GM23338 (cell line): ENCODE results near the gene SMU1. TPM values are rescaled to one million over a fixed set of nuclear protein-coding genes. Genes with fewer than 3 reads are reported as not detected.

Experiments
- ATAC-seq: fragments of 200-7000 bp; cut with Tn5 transposase; 3 replicates; pipeline ENCODE4 v1.9.1; 2020
- DNase-seq: peaks from one replicate; pipeline ENCODE4 v3.0.0-alpha.2; 2015; ENCODE audit warnings: low spot score
- H2AFZ ChIP-seq: fragments of 200-600 bp; sonication (generic); 2 replicates; pipeline ENCODE4 v1.8.0; 2016; ENCODE audit warnings: antibody characterized with exemption, mild to moderate bottlenecking, moderate library complexity
- H3F3A ChIP-seq: fragments of 200-600 bp; sonication (generic); replicated peaks from 2 replicates; pipeline ENCODE4 v1.8.0; 2017; ENCODE audit warnings: antibody characterized with exemption, mixed run types, low read depth
- H3K27ac ChIP-seq: fragments of 200-600 bp; sonication (generic); 2 replicates; pipeline ENCODE4 v1.6.1; 2016; ENCODE audit warnings: low read depth
- H3K27me3 ChIP-seq: fragments of 200-600 bp; sonication (generic); 2 replicates; pipeline ENCODE4 v1.8.0; 2016; ENCODE audit warnings: mild to moderate bottlenecking, mixed run types, moderate library complexity; ENCODE audit not compliant: insufficient read depth
- H3K36me3 ChIP-seq: fragments of 200-600 bp; sonication (generic); 2 replicates; pipeline ENCODE4 v1.8.0; 2016; ENCODE audit warnings: mild to moderate bottlenecking; ENCODE audit not compliant: insufficient read depth
- H3K4me1 ChIP-seq: fragments of 200-600 bp; sonication (generic); 2 replicates; pipeline ENCODE4 v1.8.0; 2016; ENCODE audit warnings: mild to moderate bottlenecking, moderate library complexity; ENCODE audit not compliant: insufficient read depth
- H3K4me2 ChIP-seq: fragments of 200-600 bp; sonication (generic); 2 replicates; pipeline ENCODE4 v1.7.1; 2017; ENCODE audit warnings: mixed run types
- H3K4me3 ChIP-seq: fragments of 200-600 bp; sonication (generic); 2 replicates; pipeline ENCODE4 v1.6.1; 2016; ENCODE audit warnings: mixed run types
- H3K79me2 ChIP-seq: fragments of 200-600 bp; sonication (generic); replicated peaks from 2 replicates; pipeline ENCODE4 v1.8.0; 2017; ENCODE audit warnings: mild to moderate bottlenecking; ENCODE audit not compliant: insufficient read depth
- H3K9me2 ChIP-seq: fragments of 200-600 bp; sonication (generic); 2 replicates; pipeline ENCODE4 v1.8.0; 2017; ENCODE audit not compliant: insufficient read depth
- H4K20me1 ChIP-seq: fragments of 200-600 bp; sonication (generic); replicated peaks from 2 replicates; pipeline ENCODE4 v1.8.0; 2017; ENCODE audit warnings: mild to moderate bottlenecking; ENCODE audit not compliant: insufficient read depth
- H3K27ac Mint-ChIP-seq: 2 replicates; pipeline ENCODE4 v1.8.0; 2020; ENCODE audit warnings: inconsistent platforms, mild to moderate bottlenecking, moderate library complexity, mixed read lengths
- H3K27me3 Mint-ChIP-seq: 3 replicates; pipeline ENCODE4 v1.8.0; 2022; ENCODE audit warnings: low read depth, mild to moderate bottlenecking, moderate library complexity, mixed read lengths, inconsistent platforms; ENCODE audit not compliant: insufficient read depth, poor library complexity
- H3K36me3 Mint-ChIP-seq: 3 replicates; pipeline ENCODE4 v1.8.0; 2021; ENCODE audit warnings: low read depth, mild to moderate bottlenecking, inconsistent platforms, moderate library complexity, mixed read lengths
- H3K4me1 Mint-ChIP-seq: 3 replicates; pipeline ENCODE4 v1.8.0; 2020; ENCODE audit warnings: mild to moderate bottlenecking, inconsistent platforms, mixed read lengths
- H3K4me3 Mint-ChIP-seq: 3 replicates; pipeline ENCODE4 v1.8.0; 2021; ENCODE audit warnings: moderate library complexity, mild to moderate bottlenecking, inconsistent platforms, mixed read lengths
- H3K9me3 Mint-ChIP-seq: 3 replicates; pipeline ENCODE4 v1.8.0; 2020; ENCODE audit warnings: moderate library complexity, mild to moderate bottlenecking, inconsistent platforms, mixed read lengths
- CREB1 ChIP-seq: fragments of 250-450 bp; sonication (Bioruptor Pico); IDR thresholded peaks from 2 replicates; pipeline ENCODE4 v1.5.0; 2020; ENCODE audit warnings: low read depth, mild to moderate bottlenecking, moderate library complexity
- EZH2 ChIP-seq: fragments of 200-600 bp; sonication (generic); IDR thresholded peaks from one replicate; pipeline ENCODE4 v1.8.0; 2017; ENCODE audit warnings: antibody characterized with exemption, mild to moderate bottlenecking, low read depth; ENCODE audit not compliant: unreplicated experiment
- EZH2phosphoT487 ChIP-seq: fragments of 200-600 bp; sonication (generic); IDR thresholded peaks from one replicate; pipeline ENCODE4 v1.8.1; 2018; ENCODE audit warnings: antibody characterized with exemption; ENCODE audit not compliant: unreplicated experiment
- JUNB ChIP-seq: IDR thresholded peaks from one replicate; pipeline ENCODE4 v1.6.1; 2016; ENCODE audit warnings: antibody characterized with exemption; ENCODE audit not compliant: unreplicated experiment
- NANOG ChIP-seq: IDR thresholded peaks from 2 replicates; pipeline ENCODE4 v1.6.1; 2016; ENCODE audit warnings: antibody characterized with exemption, borderline replicate concordance
- POLR2AphosphoS5 ChIP-seq: IDR thresholded peaks from 2 replicates; pipeline ENCODE4 v1.6.1; 2016; ENCODE audit warnings: antibody characterized with exemption, low read depth
- STAT1 ChIP-seq: IDR thresholded peaks from one replicate; pipeline ENCODE4 v1.6.1; 2016; ENCODE audit warnings: antibody characterized with exemption; ENCODE audit not compliant: unreplicated experiment
- ZNF114 ChIP-seq: fragments of 250-450 bp; sonication (Bioruptor Pico); IDR thresholded peaks from 2 replicates; pipeline ENCODE4 v1.5.0; 2020; ENCODE audit warnings: mild to moderate bottlenecking, moderate library complexity
- ZNF331 ChIP-seq: fragments of 250-450 bp; sonication (Bioruptor Pico); IDR thresholded peaks from 2 replicates; pipeline ENCODE4 v1.5.0; 2020; ENCODE audit warnings: low read depth, mild to moderate bottlenecking, moderate library complexity
- polyA plus RNA-seq: library from polyadenylated mRNA; unstranded; fragments of >200 nt; fragmentation: Nextera tagmentation; extraction: Ambion mirVana; gene quantifications from 2 replicates; pipeline ENCODE4 v1.2.1, GENCODE V29; 2016
- total RNA-seq: library from RNA; depleted of rRNA; stranded (reverse); fragments of >200 nt; shearing (Covaris generic); gene quantifications from 2 replicates; pipeline ENCODE4 v1.2.3, GENCODE V29; 2014
- TF ChIP-seq, protein P1 (sequence below): IDR thresholded peaks from 2 replicates; pipeline ENCODE4 v1.6.1; 2016; ENCODE audit warnings: antibody characterized with exemption
- TF ChIP-seq, protein P2 (sequence below): IDR thresholded peaks from one replicate; pipeline ENCODE4 v1.6.1; 2018; ENCODE audit warnings: antibody characterized with exemption; ENCODE audit not compliant: unreplicated experiment
- TF ChIP-seq, protein P3 (sequence below), 2 experiments: fragments of 200-600 bp in 1 of 2; sonication (generic) in 1 of 2; conservative IDR thresholded peaks; 2 replicates each; pipeline versions ENCODE4 v1.5.1 to v1.6.1; 2016 to 2017; ENCODE audit warnings: antibody characterized with exemption in 2 of 2, low read depth in 2 of 2, mild to moderate bottlenecking in 2 of 2, moderate library complexity in 1 of 2
- TF ChIP-seq, protein P4 (sequence below): fragments of 250-450 bp; sonication (Bioruptor Pico); IDR thresholded peaks from 2 replicates; pipeline ENCODE4 v1.5.0; 2020; ENCODE audit warnings: mild to moderate bottlenecking, moderate library complexity

Gene SMU1
- total and polyA plus RNA-seq, 2 experiments from 2014 or later = 14.3 to 23.8 TPM

DNA sequence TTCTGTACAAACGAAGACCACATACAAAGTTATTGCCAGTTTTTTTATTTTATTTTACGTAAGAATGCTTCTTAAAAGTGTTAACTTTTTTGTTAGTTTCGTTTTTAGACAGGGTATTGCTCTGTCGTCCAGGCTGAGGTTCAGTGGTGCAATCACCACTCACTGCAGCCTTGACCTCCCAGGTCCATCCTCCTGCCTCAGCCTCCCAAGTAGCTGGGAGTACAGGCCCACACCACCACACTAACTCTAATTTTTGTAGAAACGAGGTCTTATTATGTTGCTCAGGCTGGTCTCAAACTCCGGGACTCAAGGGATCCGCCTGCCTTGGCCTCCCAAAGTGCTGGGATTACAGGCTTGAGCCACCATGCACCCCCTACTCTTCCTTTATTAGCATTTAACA is 53.7 kb downstream of the SMU1 start:
- peaks cover 8% of the 10 kb centered on the region for H3K27me3 Mint-ChIP-seq

More for the DNA sequence above, 53.7 kb downstream of the SMU1 start:
- H3K4me1 Mint-ChIP-seq = peaks cover 32% of the 10 kb centered on the region
- Histone ChIP-seq H3K4me3 (no peak overlapping the region), H3K36me3 (peaks cover 12% of the 10 kb centered on the region; the same call in 1 of the 2 replicates), H2AFZ (no peak overlapping the region), H3K27ac (no peak overlapping the region), H3K9me2 (no peaks in the 10 kb centered on the region), H3K27me3 (no peaks in the 10 kb centered on the region), H3K4me2 (no peak overlapping the region), H3F3A (no peaks in the 10 kb centered on the region; the same call in none of the 2 replicates), H3K79me2 (peaks cover 85% of the 10 kb centered on the region), H4K20me1 (peaks cover 25% of the 10 kb centered on the region), H3K4me1 (peaks cover 42% of the 10 kb centered on the region)
- no peak overlapping the region for H3K4me3 Mint-ChIP-seq
- no peaks in the 10 kb centered on the region for H3K9me3 Mint-ChIP-seq
- DNase-seq = no peak
- no peak overlapping the region; the same call in 1 of the 2 replicates for H3K27ac Mint-ChIP-seq
- TF ChIP-seq POLR2AphosphoS5 = no peak
- no peak for TF ChIP-seq ZNF114
- TF ChIP-seq CREB1 (CRISPR knock-in tag) = no peak
- TF ChIP-seq NANOG = no peak
- TF ChIP-seq, protein P1, sequence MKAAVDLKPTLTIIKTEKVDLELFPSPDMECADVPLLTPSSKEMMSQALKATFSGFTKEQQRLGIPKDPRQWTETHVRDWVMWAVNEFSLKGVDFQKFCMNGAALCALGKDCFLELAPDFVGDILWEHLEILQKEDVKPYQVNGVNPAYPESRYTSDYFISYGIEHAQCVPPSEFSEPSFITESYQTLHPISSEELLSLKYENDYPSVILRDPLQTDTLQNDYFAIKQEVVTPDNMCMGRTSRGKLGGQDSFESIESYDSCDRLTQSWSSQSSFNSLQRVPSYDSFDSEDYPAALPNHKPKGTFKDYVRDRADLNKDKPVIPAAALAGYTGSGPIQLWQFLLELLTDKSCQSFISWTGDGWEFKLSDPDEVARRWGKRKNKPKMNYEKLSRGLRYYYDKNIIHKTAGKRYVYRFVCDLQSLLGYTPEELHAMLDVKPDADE = no peak
- no peak for TF ChIP-seq ZNF331 (CRISPR knock-in tag)
- TF ChIP-seq, protein P2, sequence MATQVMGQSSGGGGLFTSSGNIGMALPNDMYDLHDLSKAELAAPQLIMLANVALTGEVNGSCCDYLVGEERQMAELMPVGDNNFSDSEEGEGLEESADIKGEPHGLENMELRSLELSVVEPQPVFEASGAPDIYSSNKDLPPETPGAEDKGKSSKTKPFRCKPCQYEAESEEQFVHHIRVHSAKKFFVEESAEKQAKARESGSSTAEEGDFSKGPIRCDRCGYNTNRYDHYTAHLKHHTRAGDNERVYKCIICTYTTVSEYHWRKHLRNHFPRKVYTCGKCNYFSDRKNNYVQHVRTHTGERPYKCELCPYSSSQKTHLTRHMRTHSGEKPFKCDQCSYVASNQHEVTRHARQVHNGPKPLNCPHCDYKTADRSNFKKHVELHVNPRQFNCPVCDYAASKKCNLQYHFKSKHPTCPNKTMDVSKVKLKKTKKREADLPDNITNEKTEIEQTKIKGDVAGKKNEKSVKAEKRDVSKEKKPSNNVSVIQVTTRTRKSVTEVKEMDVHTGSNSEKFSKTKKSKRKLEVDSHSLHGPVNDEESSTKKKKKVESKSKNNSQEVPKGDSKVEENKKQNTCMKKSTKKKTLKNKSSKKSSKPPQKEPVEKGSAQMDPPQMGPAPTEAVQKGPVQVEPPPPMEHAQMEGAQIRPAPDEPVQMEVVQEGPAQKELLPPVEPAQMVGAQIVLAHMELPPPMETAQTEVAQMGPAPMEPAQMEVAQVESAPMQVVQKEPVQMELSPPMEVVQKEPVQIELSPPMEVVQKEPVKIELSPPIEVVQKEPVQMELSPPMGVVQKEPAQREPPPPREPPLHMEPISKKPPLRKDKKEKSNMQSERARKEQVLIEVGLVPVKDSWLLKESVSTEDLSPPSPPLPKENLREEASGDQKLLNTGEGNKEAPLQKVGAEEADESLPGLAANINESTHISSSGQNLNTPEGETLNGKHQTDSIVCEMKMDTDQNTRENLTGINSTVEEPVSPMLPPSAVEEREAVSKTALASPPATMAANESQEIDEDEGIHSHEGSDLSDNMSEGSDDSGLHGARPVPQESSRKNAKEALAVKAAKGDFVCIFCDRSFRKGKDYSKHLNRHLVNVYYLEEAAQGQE = no peak
- no peak for TF ChIP-seq EZH2phosphoT487
- no peak for TF ChIP-seq JUNB
- no peak for TF ChIP-seq EZH2
- TF ChIP-seq STAT1 = no peak
- TF ChIP-seq, protein P3, sequence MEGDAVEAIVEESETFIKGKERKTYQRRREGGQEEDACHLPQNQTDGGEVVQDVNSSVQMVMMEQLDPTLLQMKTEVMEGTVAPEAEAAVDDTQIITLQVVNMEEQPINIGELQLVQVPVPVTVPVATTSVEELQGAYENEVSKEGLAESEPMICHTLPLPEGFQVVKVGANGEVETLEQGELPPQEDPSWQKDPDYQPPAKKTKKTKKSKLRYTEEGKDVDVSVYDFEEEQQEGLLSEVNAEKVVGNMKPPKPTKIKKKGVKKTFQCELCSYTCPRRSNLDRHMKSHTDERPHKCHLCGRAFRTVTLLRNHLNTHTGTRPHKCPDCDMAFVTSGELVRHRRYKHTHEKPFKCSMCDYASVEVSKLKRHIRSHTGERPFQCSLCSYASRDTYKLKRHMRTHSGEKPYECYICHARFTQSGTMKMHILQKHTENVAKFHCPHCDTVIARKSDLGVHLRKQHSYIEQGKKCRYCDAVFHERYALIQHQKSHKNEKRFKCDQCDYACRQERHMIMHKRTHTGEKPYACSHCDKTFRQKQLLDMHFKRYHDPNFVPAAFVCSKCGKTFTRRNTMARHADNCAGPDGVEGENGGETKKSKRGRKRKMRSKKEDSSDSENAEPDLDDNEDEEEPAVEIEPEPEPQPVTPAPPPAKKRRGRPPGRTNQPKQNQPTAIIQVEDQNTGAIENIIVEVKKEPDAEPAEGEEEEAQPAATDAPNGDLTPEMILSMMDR (conservative IDR thresholded peaks at IDR 0.05; ENCODE audit: low read depth in 2 of 2) = no peak
- TF ChIP-seq, protein P4, sequence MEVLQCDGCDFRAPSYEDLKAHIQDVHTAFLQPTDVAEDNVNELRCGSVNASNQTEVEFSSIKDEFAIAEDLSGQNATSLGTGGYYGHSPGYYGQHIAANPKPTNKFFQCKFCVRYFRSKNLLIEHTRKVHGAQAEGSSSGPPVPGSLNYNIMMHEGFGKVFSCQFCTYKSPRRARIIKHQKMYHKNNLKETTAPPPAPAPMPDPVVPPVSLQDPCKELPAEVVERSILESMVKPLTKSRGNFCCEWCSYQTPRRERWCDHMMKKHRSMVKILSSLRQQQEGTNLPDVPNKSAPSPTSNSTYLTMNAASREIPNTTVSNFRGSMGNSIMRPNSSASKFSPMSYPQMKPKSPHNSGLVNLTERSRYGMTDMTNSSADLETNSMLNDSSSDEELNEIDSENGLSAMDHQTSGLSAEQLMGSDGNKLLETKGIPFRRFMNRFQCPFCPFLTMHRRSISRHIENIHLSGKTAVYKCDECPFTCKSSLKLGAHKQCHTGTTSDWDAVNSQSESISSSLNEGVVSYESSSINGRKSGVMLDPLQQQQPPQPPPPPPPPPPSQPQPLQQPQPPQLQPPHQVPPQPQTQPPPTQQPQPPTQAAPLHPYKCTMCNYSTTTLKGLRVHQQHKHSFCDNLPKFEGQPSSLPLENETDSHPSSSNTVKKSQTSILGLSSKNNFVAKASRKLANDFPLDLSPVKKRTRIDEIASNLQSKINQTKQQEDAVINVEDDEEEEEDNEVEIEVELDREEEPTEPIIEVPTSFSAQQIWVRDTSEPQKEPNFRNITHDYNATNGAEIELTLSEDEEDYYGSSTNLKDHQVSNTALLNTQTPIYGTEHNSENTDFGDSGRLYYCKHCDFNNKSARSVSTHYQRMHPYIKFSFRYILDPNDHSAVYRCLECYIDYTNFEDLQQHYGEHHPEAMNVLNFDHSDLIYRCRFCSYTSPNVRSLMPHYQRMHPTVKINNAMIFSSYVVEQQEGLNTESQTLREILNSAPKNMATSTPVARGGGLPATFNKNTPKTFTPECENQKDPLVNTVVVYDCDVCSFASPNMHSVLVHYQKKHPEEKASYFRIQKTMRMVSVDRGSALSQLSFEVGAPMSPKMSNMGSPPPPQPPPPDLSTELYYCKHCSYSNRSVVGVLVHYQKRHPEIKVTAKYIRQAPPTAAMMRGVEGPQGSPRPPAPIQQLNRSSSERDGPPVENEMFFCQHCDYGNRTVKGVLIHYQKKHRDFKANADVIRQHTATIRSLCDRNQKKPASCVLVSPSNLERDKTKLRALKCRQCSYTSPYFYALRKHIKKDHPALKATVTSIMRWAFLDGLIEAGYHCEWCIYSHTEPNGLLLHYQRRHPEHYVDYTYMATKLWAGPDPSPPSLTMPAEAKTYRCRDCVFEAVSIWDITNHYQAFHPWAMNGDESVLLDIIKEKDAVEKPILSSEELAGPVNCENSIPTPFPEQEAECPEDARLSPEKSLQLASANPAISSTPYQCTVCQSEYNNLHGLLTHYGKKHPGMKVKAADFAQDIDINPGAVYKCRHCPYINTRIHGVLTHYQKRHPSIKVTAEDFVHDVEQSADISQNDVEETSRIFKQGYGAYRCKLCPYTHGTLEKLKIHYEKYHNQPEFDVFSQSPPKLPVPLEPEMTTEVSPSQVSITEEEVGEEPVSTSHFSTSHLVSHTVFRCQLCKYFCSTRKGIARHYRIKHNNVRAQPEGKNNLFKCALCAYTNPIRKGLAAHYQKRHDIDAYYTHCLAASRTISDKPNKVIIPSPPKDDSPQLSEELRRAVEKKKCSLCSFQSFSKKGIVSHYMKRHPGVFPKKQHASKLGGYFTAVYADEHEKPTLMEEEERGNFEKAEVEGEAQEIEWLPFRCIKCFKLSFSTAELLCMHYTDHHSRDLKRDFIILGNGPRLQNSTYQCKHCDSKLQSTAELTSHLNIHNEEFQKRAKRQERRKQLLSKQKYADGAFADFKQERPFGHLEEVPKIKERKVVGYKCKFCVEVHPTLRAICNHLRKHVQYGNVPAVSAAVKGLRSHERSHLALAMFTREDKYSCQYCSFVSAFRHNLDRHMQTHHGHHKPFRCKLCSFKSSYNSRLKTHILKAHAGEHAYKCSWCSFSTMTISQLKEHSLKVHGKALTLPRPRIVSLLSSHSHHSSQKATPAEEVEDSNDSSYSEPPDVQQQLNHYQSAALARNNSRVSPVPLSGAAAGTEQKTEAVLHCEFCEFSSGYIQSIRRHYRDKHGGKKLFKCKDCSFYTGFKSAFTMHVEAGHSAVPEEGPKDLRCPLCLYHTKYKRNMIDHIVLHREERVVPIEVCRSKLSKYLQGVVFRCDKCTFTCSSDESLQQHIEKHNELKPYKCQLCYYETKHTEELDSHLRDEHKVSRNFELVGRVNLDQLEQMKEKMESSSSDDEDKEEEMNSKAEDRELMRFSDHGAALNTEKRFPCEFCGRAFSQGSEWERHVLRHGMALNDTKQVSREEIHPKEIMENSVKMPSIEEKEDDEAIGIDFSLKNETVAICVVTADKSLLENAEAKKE (CRISPR knock-in tag) = no peak
- H3K36me3 Mint-ChIP-seq = peaks cover 51% of the 10 kb centered on the region
- no peak for ATAC-seq
